Activated CD4-positive, alpha-beta T cell treated with anti-CD3 and anti-CD28 coated beads, Interleukin-2, Interleukin-6, amounts not matched to agents 100 ng/mL and 50 ng/mL, durations not matched to agents 16 hours and 8 hours (primary cell): ENCODE measurements around the gene PIEZO1.

Experiments
- DNase-seq: peaks from one replicate; pipeline ENCODE4 v3.0.0-alpha.2; 2020

The PIEZO1 gene

GRCh38 chr16:88746506-88746905 lies 38.5 kb downstream of the PIEZO1 start:
- DNase-seq: no peak

- DNase-seq: no peak
These were observed 40.2 kb downstream of the PIEZO1 start for GRCh38 chr16:88744577-88745521.

GRCh38 chr16:88743693-88744576 lies 41.1 kb downstream of the PIEZO1 start:
- peak; percentile 74 for DNase-seq

- DNase-seq: no peak
These were observed 42.0 kb downstream of the PIEZO1 start for GRCh38 chr16:88742896-88743605.

GRCh38 chr16:88741368-88741767 lies 43.7 kb downstream of the PIEZO1 start:
- no peak for DNase-seq

- DNase-seq: no peak
These were observed 44.3 kb downstream of the PIEZO1 start for GRCh38 chr16:88740727-88741055.

- DNase-seq: no peak
These were observed 44.9 kb downstream of the PIEZO1 start for GRCh38 chr16:88739977-88740726.

- no peak for DNase-seq
These were observed 45.7 kb downstream of the PIEZO1 start for GRCh38 chr16:88739139-88739976.

GRCh38 chr16:88738151-88739084 lies 46.6 kb downstream of the PIEZO1 start:
- no peak for DNase-seq

GRCh38 chr16:88737298-88738150 lies 47.5 kb downstream of the PIEZO1 start:
- peak; percentile 81 for DNase-seq

- no peak for DNase-seq
These were observed 48.5 kb downstream of the PIEZO1 start for GRCh38 chr16:88736496-88736895.

- DNase-seq: no peak
These were observed 48.9 kb downstream of the PIEZO1 start for GRCh38 chr16:88736088-88736487.

GRCh38 chr16:88735616-88736015 lies 49.4 kb downstream of the PIEZO1 start:
- DNase-seq: no peak

- no peak for DNase-seq
These were observed 49.9 kb downstream of the PIEZO1 start for GRCh38 chr16:88735121-88735520.

- DNase-seq: no peak
These were observed 50.7 kb downstream of the PIEZO1 start for GRCh38 chr16:88734361-88734728.

- no peak for DNase-seq
These were observed 51.2 kb downstream of the PIEZO1 start for GRCh38 chr16:88733630-88734360.

- no peak for DNase-seq
These were observed 52.1 kb downstream of the PIEZO1 start for GRCh38 chr16:88732961-88733294.

- DNase-seq: no peak
These were observed 52.7 kb downstream of the PIEZO1 start for GRCh38 chr16:88732172-88732960.
